Activated CD4-positive, alpha-beta T cell treated with anti-CD3 and anti-CD28 coated beads, Interleukin-2, amount 50 U/mL, for 48 hours (primary cell): ENCODE data around the gene KLRK1.
A peak's percentile ranks its signal among the peaks of the same experiment; 100 is the strongest.
"Not testable (repeated sequence)": the region's sequence is repeated elsewhere in the genome, so short reads cannot be mapped to it uniquely, and the experiment has no call there.

Experiments
- DNase-seq, 2 experiments: peaks; one replicate each; pipeline ENCODE4 v3.0.0-alpha.2; 2020

Gene KLRK1

DNA sequence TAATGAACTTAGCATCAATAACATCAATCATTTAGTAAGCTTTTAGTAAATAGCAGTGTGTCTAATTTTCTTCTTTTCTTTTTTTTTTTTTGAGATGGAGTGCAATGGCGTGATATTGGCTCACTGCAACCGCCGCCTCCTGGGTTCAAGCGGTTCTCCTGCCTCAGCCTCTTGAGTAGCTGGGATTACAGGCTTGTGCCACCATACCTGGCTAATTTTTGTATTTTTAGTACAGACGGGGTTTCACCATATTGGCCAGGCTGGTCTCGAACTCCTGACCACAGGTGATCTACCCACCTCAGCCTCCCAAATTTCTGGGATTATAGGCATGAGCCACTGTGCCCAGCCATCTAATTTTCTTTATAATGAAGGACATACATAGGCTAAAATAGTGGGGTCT, 2.3 kb downstream of the KLRK1 start:
- DNase-seq: not testable (repeated sequence)

DNA sequence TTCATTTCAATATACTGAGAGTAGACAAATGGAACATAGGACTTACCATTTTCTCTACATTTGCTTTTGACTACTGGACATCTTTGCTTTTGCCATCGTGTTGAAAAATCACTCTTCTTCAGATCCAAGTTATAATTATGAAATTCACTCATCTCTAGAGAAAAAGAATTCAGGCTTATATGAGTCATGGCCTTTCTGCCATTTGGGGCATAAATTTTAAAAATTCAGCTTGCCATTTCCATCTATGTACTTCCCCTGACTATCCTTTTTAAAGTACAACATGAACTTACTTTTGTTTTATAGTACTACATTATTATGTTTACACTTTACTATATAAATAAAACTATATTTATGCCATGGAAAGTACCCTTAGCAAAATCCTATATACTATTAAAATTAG, 3.0 kb downstream of the KLRK1 start:
- DNase-seq: no peak

DNA sequence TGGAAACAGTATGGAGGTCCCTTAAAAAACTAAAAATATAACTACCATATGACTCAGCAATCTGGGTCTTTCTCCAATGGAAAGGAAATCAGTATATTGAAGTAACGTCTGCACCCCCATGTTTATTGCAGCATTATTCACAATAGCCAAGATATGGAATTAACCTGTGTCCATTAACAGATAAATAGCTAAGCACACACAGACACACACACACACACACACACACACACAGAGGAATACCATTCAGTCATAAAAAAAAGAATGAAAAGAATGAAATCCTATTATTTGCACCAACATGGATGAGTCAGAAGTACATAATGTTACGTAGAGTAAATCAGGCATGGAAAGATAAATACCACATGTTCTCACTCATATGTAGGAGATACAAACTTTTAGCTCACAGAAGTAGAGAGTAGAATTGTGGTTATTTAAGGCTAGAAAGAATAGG, 4.7 kb downstream of the KLRK1 start:
- DNase-seq: no peak

DNA sequence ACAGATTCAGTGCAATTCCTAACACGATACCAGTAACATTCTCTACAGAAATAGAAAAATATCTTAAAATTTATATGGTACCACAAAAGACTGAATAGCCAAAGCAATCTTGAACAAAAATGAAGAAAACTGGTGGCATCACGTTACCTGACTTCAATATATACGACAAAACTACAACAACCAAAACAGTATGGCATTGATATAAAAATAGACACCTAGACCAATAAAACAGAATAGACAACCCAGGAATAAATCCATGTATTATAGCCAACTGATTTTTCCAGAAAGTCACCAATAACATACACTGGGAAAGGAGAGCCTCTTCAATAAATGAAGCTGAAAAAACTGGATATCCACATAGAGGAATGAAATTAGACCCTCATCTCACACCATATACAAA, 5.7 kb downstream of the KLRK1 start:
- DNase-seq: no peak

DNA sequence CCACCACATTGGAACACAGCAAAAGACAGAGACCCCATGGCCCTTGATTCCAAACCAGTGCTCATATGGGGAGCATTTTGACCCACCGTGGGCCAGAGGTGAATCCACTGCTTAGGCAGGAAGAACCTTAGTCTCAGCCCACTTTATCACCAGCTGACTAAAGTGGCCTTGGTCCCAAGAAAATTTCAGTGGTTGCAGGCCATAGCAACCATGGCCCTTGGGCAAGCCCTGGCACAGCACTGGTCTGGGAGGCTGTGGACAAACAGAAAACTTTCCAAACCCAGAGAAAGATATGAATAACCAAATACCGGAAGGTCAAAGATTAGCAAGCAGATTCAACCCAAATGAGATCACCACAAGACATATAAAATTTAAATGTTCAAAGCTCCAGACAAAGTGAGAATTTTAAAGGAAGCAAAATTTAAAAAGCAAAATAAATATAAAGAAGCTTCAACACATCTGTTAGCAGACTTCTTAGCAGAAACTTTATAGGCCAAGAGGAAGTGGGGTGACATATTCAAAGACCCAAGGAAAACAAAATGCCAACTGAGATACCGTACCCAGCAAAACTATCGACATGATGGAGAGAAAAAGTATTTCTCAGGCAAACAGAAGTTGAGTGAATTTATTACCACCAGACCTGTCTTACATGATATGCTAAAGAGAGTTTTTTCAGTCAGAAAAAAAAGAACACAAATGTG, 7.8 kb downstream of the KLRK1 start:
- DNase-seq: no peak

DNA sequence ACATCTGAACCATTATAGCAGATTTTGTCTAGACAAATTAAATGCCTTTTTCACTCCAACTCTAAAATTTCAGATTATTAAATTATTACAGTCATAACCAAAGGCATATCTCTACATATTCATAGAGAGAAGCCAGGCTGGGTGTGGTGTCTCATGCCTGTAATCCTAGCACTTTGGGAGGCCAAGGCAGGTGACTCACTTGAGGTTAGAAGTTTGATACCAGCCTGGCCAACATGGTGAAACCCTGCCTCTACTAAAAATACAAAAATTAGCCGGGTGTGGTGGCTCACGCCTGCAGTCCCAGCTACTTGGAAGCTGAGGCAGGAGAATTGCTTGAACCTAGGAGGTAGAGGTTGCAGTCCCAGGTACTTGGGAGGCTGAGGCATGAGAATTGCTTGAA, 11.1 kb downstream of the KLRK1 start:
- DNase-seq: not testable (repeated sequence)

DNA sequence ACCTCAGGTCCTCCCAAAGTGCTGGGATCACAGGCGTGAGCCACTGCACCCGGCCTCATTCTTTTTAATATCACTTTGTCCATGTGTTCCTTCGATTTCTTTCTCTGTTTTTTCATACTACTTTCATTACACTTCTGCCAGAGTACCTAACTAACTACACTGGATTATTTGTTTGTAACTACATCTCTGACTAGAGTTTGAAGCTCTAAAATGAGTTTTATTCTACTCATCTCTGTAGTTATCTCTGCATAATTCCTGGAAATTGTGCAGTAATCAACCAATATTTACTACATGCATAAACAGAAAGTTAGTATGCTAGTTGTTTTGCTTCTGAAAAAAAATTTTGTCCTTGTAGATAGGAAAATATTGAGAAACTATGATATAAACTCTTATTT, 15.2 kb downstream of the KLRK1 start:
- DNase-seq: no peak

DNA sequence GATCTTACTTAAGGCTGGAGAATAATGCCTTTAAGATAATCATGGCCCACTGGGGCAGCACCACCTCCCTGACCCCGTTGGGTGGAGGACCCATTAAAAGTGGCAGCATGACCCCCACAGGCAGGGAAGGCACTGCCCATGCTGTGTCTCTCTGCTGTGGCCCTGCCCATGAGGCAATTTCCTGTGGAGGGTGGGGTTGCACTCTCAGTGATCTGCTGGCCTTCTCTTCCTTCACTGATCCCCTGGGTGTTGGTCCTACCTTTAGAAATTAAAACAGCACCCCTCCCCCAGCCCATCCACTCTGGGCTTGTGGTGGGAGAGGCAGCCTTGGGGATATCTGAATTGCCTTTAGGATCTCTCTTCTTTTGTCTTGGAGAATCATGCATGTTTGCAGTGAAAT, 17.3 kb downstream of the KLRK1 start:
- no peak for DNase-seq

DNA sequence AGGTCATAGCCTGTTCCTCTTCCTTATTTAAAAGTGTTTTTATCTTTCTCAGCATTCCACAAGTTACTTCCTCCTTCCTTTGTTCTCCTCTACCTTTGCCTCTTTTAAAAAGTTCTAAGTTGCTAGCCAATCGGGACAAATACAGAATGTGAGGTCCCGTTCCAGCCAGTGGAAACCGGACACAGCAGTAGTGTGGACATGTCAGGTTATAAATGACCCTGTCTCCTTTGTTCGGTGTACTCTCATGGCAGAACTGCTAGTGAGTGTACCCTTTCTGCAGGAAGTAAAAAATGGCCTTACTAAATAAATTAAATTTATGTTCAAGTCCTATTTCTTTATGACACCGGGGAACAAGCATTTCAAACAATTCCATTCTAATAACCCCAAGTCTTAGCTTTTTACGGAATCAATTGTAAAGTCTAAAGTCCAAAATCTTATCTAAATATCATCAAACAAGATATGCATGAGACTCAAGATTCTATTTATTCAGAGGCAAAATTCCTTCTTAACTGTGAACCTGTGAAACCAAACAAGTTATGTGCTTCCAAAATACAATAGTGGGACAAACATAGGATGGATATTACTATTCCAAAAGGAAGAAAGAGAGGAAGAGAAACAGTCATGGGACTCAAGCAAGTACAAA, 17.8 kb downstream of the KLRK1 start:
- not testable (repeated sequence) for DNase-seq

DNA sequence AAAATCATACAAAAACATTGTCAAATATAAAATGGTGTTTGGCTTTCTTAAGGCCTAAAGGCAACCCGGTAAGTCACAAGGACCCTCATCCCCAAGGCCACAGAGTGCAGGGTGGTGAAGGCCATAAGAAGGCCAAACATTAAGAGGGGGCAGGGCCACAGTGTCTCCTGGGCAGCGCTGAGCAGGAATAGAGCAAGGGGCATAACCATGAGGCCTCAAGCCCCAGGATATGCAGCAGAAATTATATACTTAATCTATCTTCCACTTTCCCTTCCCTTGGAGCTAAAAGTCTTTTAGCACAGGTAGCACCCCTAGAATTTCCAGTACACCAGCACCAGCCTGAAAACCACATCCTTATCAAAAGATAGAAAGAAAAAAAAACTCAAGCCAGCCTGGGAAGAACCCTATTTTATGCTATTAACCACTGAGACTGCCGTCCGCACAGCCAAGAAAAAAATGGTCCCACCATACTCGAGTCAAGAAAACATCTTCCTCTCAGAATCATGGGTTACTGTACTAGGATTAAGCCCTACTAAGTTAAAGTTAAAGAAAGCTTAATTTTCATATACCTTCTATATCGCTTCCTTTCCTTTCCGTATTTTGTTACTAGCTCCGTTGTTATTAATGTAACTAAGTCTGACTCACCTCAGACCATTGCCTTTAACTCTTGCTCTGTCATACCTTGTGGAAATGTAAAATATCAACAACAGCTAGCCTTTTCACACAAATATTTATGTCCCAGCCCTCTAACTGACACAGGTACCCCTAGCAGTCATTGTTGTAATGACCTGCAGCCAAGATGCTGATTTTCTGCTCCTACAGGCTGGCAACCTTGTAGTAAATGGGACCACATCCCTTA, 20.1 kb downstream of the KLRK1 start:
- DNase-seq: no peak

DNA sequence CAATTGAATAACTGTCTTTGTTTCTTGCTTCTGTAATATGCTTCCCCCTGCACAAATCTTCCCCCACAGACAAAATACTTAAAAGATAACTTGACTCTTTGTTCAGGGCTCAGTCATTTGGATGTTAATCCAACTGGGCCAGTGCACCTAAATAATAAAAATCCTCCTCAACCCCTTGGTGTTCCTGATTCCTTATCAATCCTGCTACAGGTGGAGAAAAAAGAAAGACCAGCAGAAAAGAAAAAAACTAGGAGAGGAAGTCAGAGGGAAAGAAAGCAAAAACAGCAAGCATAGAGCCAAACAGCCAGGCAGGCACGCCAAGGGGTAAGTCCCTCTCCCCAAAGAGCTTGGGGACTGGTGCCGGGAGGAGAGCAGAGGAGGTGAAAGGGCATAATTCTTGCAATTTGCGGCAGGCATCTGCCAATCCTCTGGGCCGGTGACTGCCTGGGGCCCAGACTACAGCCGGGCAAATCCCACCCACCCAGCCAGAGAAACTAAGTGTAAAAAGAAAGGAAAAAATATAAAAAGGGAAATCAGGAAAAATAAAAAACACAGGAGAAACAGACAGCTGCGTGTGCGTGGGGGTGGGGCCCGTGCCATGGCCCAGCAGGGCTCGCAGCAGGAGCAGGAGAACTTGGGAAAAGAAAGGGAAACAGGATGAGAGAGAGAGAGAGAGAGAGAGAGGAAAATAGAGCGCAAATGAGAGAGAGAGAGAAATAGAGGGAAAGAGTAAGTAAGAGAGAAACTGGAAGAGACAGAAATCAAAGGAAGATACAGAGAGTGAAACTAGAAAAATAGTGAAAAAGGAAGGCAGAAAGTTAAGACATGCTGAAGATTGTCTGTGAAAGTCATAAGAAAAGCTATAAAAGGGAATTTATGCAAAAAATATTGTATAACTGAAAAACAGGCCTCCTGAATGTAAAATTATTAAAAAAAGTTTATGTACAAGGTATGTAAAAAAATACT, 21.4 kb downstream of the KLRK1 start:
- no peak for DNase-seq

DNA sequence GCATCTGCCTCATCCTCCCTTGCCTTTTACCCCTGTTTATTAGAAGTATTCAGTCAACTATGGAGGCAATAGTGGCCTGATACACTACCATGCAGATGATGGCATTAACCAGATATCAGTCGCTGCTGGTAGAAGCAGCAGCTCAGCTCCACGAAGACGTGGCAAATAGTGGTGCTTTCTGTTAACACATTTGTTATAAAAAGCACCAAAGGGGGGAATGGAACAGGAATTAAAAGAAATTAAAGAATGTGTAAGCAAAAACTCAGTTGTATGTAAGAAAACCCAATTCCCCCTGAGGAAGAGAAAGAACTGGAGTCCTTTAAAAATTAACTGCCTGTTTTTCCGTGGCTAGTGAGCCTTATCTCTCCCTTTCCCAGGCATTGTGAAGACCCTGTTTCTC, 22.1 kb downstream of the KLRK1 start:
- DNase-seq: not testable (repeated sequence)

DNA sequence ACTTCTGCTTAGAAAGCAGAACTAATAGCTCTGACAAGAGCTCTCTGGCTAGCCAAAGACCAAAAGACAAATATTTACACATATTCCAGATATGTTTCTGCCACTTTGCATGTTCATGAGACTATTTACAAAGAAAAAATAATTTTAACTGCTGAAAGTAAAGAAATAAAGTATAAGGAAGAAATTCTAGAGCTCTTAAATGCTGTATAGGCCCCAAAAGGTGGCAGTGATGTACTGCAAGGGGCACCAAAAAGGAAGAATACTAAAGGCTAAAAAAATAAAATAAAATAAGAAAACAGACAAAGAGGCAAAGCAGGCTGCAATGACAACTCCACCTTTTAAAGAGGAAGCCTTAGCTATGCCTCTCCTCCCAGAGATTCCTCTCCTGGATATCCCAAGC, 23.0 kb downstream of the KLRK1 start:
- DNase-seq: no peak

DNA sequence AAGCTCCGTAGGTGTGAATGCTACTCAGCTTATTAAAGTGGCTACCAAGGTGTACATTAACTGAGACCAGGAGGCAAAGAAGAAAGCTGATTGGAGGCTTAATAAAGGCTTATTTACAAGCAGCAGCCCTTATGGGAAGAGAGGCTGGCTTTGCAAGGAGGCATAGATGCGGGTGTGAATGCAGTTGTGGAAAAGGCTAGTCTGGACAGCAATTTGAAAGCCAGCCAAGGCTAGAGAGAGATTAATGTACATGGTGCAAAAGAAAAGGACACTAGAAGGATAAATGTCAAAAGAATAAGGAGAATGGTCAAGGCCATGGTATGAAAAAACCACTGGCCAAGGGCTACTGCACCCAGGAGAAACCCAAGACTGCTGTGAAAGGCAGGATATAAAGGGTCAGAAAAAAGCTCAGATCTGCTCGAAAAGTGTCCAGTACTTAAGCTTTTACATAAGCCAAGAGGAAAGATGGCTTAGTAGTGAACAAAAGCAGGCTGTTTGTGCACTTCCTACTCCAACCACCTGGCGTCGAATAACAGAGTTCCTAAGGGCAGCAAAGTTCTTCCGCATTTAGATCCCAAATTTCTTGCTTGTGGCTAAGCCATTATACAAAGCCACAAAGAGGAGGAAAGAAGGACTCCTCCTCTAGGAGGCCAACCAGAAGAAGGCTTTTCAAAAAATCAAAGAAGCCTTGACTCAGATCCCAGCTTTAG, 24.0 kb downstream of the KLRK1 start:
- DNase-seq: no peak

DNA sequence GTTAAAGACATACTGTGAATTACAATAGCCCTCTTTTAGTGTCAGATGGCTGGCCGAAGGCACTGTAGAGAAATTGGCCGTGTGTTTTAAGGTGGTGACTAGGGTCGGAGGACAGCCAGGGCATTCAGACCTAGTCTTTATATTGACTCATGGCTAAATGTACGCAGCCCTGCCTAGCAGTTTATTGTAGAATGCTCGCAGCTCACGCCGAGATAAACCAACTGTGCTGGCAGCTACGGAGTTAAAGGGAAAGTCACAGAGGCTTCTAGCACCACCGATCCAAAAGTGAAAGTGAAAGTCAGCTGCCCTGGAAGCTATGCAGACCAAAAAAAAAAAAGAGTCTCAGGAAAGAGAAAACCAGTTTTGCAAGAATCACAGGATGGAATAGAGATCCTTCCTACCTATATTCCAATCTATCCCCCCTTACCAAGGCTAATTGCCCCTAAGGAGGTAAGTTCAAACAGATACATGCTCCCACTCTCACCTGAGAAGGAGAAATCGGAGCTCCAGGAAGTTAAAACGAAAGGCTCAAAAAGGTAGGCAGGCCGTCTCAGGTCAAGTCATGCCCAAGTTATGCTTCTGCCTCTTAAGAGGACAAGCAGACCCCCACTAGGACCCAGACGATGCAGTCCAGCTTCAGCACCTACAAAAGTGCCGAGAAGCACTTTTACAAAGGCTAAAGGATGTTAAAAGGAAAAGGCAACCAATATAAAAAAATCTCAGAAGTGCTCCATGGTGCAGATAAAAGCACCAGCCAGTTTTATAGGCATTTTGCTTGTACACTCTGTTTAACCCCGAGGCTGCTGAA, 24.8 kb downstream of the KLRK1 start:
- peak; percentile 36 to 52 for DNase-seq

DNA sequence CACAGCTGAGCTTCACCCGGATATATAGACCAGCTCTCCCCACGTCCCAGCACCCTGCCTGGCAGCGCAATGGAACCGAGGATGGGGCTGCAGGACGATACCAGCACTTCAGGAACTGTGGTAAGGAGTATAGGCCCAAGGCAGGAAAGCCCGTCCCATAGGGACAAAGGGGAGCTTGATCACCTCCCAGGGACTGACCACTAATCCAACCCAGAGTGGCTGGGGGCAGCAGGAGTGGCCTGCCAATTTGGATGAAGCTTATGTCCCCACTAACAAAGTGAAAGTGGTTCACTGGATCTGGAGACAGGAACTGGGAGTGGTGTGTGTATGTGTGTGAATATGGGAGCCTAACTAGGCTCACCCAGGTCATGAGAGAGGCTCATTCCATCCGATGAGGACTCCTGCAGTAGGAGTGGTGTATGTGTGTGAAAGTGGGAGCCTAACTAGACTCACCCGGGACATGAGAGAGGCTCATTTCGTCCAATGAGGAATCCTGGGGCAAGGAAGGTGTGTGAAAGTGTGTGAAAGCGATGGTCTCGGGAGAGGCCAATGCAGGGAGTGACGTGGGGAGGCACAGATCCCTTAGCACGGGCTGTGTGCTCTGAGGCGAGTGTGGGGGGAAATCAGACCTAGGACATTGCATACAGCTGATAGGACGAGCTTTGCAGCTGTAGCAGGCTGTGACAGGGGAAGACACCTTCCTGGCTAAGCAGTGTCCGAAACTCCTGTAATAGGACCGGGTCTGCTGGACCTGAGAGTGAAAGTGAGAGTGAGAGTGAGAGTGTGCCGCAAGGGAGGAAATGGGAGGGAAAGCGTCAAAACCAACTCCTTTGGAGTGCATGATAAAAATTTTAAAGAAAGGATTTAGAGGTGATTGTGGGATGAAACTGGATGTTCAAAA, 25.7 kb downstream of the KLRK1 start:
- DNase-seq: peak; percentile 19 to 32

DNA sequence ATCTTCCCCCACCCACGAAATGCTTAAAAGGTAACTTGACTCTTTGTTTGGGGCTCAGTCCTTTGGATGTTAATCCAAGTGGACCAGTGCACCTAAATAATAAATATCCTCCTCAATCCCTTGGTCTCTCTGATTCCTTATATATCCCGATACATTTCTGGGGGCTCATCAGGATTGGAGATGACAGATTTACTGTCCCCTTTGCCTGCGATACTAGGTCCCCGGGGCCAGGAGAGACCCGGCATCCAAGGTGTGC, 26.3 kb downstream of the KLRK1 start:
- DNase-seq: no peak

DNA sequence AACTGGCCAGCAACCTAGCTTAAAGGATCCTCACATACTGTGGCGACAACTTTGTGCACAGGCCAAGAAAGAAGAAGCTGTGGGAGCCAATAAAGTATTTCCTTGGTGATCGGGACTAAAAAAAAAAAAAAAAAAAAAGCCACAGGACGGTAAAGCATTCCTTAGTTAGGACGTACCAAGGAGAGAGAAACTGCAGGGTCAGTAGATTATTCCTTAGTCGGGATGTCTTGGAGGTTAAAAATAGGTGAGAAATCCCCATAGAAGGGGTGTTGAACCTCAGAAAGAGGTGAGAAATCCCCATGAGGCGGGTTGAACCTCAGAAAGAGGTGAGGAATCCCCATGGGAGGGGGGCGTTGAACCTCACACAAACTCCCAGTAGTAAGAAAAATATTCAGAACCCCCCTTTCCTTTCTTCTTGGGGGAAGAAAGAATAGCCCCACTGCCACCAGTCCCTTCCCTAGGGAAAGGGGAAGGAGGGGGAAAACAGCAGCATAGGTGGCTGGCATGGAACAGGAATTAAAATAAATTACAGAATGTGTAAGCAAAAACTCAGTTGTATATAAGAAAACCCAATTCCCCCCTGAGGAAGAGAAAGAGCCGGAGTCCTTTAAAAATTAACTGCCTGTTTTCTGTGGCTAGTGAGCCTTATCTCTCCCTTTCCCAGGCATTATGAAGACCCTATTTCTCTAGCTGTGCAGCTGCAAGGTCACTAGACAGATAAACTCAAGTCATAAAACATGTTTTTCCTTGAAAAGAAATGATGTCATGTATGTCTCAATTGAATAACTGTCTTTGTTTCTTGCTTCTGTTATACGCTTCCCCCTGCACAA, 26.8 kb downstream of the KLRK1 start:
- no peak for DNase-seq

DNA sequence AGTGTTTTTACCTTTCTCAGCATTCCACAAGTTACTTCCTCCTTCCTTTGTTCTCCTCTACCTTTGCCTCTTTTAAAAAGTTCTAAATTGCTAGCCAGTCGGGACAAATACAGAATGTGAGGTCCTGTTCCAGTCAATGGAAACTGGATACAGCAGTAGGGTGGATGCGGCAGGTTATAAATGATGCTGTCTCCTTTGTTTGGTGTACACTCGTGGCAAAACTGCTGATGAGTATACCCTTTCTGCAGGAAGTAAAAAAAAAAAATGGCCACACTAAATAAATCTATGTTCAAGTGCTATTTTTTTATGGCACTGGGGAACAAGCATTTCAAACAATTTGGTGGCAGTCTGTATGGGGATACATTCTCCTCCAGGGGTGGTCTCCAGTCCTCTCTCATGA, 27.5 kb downstream of the KLRK1 start:
- no peak for DNase-seq
